Psoas muscle (tissue), 8 donors: ENCODE results near the gene IL10. TPM values are rescaled to one million over a fixed set of nuclear protein-coding genes. Genes with fewer than 3 reads are reported as not detected.

ENCODE experiments used
- ATAC-seq, 4 donors: fragments of 200-7000 bp; cut with Tn5 transposase; one replicate each; pipeline ENCODE4 v1.9.1; 2020; ENCODE audit warnings: moderate library complexity in 3 of 4, mild to moderate bottlenecking in 2 of 4
- DNase-seq, 2 donors: peaks; one replicate each; pipeline ENCODE4 v3.0.0-alpha.2; 2020
- H3K27ac ChIP-seq: fragments of 200-600 bp; one replicate; pipeline ENCODE4 v1.8.0; 2022
- H3K27me3 ChIP-seq, 3 donors: fragments of 200-600 bp in 1 of 3; one replicate each; pipeline versions ENCODE4 v1.6.1 to v1.8.0; 2013 to 2022; ENCODE audit warnings: low read length in 2 of 3, mild to moderate bottlenecking in 2 of 3, moderate library complexity in 1 of 3; ENCODE audit not compliant: insufficient read depth in 3 of 3
- H3K36me3 ChIP-seq, 2 donors: fragments of 200-600 bp in 1 of 2; one replicate each; pipeline versions ENCODE4 v1.6.1 to v1.8.0; 2013 to 2022; ENCODE audit warnings: low read depth in 1 of 2, mild to moderate bottlenecking in 1 of 2, moderate library complexity in 1 of 2; ENCODE audit not compliant: insufficient read depth in 1 of 2
- H3K4me1 ChIP-seq: fragments of 200-600 bp; one replicate; pipeline ENCODE4 v1.8.0; 2022
- H3K4me3 ChIP-seq: fragments of 200-600 bp; one replicate; pipeline ENCODE4 v1.8.0; 2022; ENCODE audit warnings: mild to moderate bottlenecking
- H3K9me3 ChIP-seq: fragments of 200-600 bp; one replicate; pipeline ENCODE4 v1.8.0; 2022
- CTCF ChIP-seq: fragments of 200-600 bp; IDR thresholded peaks from one replicate; pipeline ENCODE4 v1.8.0; 2022; ENCODE audit warnings: antibody characterized with exemption
- WGBS, 3 donors: extraction: QIAGEN DNeasy Blood & Tissue Kit; methylation state at CpG; one replicate each; pipeline versions ENCODE4 v1.1.6 to v1.1.7; 2013; 5-methylcytosine and 5-hydroxymethylcytosine counted together
- intact Hi-C, 2 donors: fragments of 100-400 bp; cut with DNase I; formaldehyde crosslinking; loops; one replicate each; pipeline versions ENCODE4 v1.11.0 to v1.14.2; 2022
- polyA plus RNA-seq, 3 donors: library from polyadenylated mRNA; stranded (reverse); fragments of 200-250 nt; gene quantifications; one replicate each; pipeline ENCODE4 v1.2.3, GENCODE V29; 2013
- total RNA-seq, 4 donors: library from RNA; stranded (reverse); fragmentation: NEBNext Ultra II Directional in 2 of 4; extraction: Animal tissue kit (Norgen Biotek cat#: 25700) in 2 of 4; gene quantifications; one replicate each; pipeline versions ENCODE4 v1.2.1 to v1.2.4, GENCODE V29; 2021 to 2023
- donor health status: healthy with polysubstance abuse.
- donor health status: DM: no; HTN: no; CAD: no; lungs with moderate emphysema.
- donor health status: Bipolar disorder and iron deficiency.
- donor health status: healthy.
- donor health status: DM: yes; HTN: yes; CAD: no.
- donor health status: DM: no; HTN: no; CAD: no.
- donor health status: DM: no; HTN: no; CAD: no.
- donor health status: DM: yes; HTN: yes; CAD: no.

The IL10 gene
- total and polyA plus RNA-seq, 7 donors, result 0.20 to 0.82 (median 0.38) TPM; not detected in 1

GRCh38 chr1:206742719-206743383 is 29.4 kb downstream of the IL10 start:
- ATAC-seq (peak in 2 of 4 donors; percentile 6 to 19), DNase-seq (no peak)
- intact Hi-C loops, result no loop called here
- no peaks in the 10 kb centered on the region for H3K9me3 ChIP-seq
- no peak overlapping the region for H3K27ac ChIP-seq
- no peak overlapping the region for H3K4me3 ChIP-seq
- 65 to 74% (median 68%) methylated on average over 13 of the region's 13 CpGs for WGBS, 3 donors
- TF ChIP-seq CTCF, result no peak
- no peaks in the 10 kb centered on the region for H3K36me3 ChIP-seq
- H3K27me3 ChIP-seq, result no peaks in the 10 kb centered on the region
- peaks cover 11% of the 10 kb centered on the region for H3K4me1 ChIP-seq

- no peak for ATAC-seq
- Histone ChIP-seq H3K27ac (no peak overlapping the region), H3K27me3 (no peaks in the 10 kb centered on the region), H3K4me1 (peaks cover 11% of the 10 kb centered on the region), H3K4me3 (no peak overlapping the region), H3K9me3 (no peaks in the 10 kb centered on the region), H3K36me3 (no peaks in the 10 kb centered on the region)
- intact Hi-C loops, result no loop called here
- WGBS, 3 donors, result 88 to 91% (median 88%) methylated on average over 6 of the region's 6 CpGs
- no peak for TF ChIP-seq CTCF
- DNase-seq, result no peak
Observed at GRCh38 chr1:206741142-206741701, 31.1 kb downstream of the IL10 start.

GRCh38 chr1:206739411-206740076 is 32.8 kb downstream of the IL10 start:
- WGBS, 3 donors, result 15 to 24% (median 18%) methylated on average over 5 of the region's 5 CpGs
- peak; percentile 29 to 53 (median 34) for ATAC-seq
- Histone ChIP-seq H3K9me3 (no peaks in the 10 kb centered on the region), H3K4me1 (peaks cover 11% of the 10 kb centered on the region), H3K27ac (no peak overlapping the region), H3K4me3 (no peak overlapping the region), H3K36me3 (peaks cover 0 to 14% of the 10 kb centered on the region in 2 donors), H3K27me3 (no peaks in the 10 kb centered on the region)
- TF ChIP-seq CTCF, result no peak
- intact Hi-C loops, result loop anchor here (5.0 kb wide), 2 partner anchors 63 to 173 kb away; no protein-coding TSS in a partner anchor
- DNase-seq, result no peak

- no peak overlapping the region for H3K4me3 ChIP-seq
- H3K4me1 ChIP-seq, result peaks cover 11% of the 10 kb centered on the region
- intact Hi-C loops, result loop anchor here (5.0 kb wide), 2 partner anchors 64 to 174 kb away; no protein-coding TSS in a partner anchor
- no peaks in the 10 kb centered on the region for H3K9me3 ChIP-seq
- H3K27ac ChIP-seq, result no peak overlapping the region
- no peaks in the 10 kb centered on the region for H3K27me3 ChIP-seq
- WGBS, 3 donors, result 45 to 58% (median 47%) methylated on average over 3 of the region's 3 CpGs
- ATAC-seq, result peak in 2 of 4 donors; percentile 18 to 33
- TF ChIP-seq CTCF, result no peak
- no peak for DNase-seq
- peaks cover 0 to 22% of the 10 kb centered on the region in 2 donors for H3K36me3 ChIP-seq
Observed at GRCh38 chr1:206738370-206739366, 33.6 kb downstream of the IL10 start.
